SH-SY5Y (cell line): ENCODE measurements around the gene ZSCAN18.

ENCODE experiments used
- GATA2 ChIP-seq: IDR thresholded peaks from 2 replicates; pipeline ENCODE4 v1.6.1; 2011; ENCODE audit warnings: mild to moderate bottlenecking, low read depth, low read length
- GATA3 ChIP-seq: IDR thresholded peaks from 2 replicates; pipeline ENCODE4 v1.6.1; 2011; ENCODE audit warnings: low read depth, mild to moderate bottlenecking, low read length, moderate library complexity

DNA sequence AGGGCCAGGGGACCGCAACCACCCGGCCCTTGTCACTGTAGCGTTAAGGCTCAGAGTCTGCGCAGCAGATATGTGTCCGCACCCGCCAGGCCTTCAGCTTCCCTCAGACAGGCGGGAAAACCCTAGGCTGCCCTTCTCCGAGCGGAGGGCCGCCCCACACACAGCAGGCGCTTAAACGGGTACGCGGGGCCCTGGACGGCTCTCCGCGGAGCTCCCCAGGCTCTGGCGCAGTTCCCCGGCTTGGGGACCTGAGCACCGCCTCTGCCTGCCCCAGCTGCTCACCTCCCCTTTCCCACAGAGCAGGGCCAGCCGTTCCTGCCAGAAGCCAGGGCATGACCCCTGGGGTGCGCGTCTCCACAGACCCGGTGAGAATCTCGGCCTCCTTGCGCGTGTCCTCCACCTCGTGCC, 38.4 kb downstream of the ZSCAN18 start:
- TF ChIP-seq GATA2: no peak
- no peak for TF ChIP-seq GATA3
